ENCODE measurements around the gene PTPRN2. TPM values are rescaled to one million over a fixed set of nuclear protein-coding genes. Genes with fewer than 3 reads are reported as not detected.

The PTPRN2 gene
- total and polyA plus RNA-seq, 2 of the 8 experiments (the other 6 are each of a cell fraction or from before 2014, with no cell fraction given): 2.6 to 4.5 TPM

GRCh38 chr7:158048569-158048968, 539.1 kb downstream of the PTPRN2 start (continued):
- no peak for TF ChIP-seq RFX5 (IDR thresholded peaks at IDR 0.05; ENCODE audit: borderline replicate concordance, low read depth, low read length)

All from H1 (cell line).